Dedifferentiated amniotic fluid mesenchymal stem cell (primary cell): Measurements from ENCODE around the gene FOXM1.

Experiments
- DNase-seq: peaks from one replicate; pipeline ENCODE4 v3.0.0-alpha.2; 2016; ENCODE audit errors: extremely low spot score

Gene FOXM1

GRCh38 chr12:2836574-2836973 is 40.4 kb downstream of the FOXM1 start:
- DNase-seq, result no peak

- DNase-seq, result no peak
These were observed 41.1 kb downstream of the FOXM1 start for GRCh38 chr12:2835691-2836403.

GRCh38 chr12:2834581-2835491 is 42.1 kb downstream of the FOXM1 start, which contains the start of gene NRIP2:
Gene NRIP2, minus strand, starts transcription at chr12:2835035. Its CDS starts 52 bp downstream, at chr12:2834983.
- DNase-seq, result peak; percentile 35

GRCh38 chr12:2833810-2834209 is 43.2 kb downstream of the FOXM1 start:
- DNase-seq, result no peak

GRCh38 chr12:2833327-2833726 is 43.6 kb downstream of the FOXM1 start:
- DNase-seq, result no peak

GRCh38 chr12:2832550-2833127 is 44.3 kb downstream of the FOXM1 start:
- DNase-seq, result no peak

- no peak for DNase-seq
These were observed 47.7 kb downstream of the FOXM1 start for GRCh38 chr12:2829275-2829674.

GRCh38 chr12:2826721-2827515 is 50.1 kb downstream of the FOXM1 start:
- no peak for DNase-seq

GRCh38 chr12:2826036-2826435 is 50.9 kb downstream of the FOXM1 start:
- DNase-seq, result no peak

- no peak for DNase-seq
These were observed 51.8 kb downstream of the FOXM1 start for GRCh38 chr12:2825132-2825531.

- no peak for DNase-seq
These were observed 52.4 kb downstream of the FOXM1 start for GRCh38 chr12:2824541-2824940.

GRCh38 chr12:2823483-2823882 is 53.5 kb downstream of the FOXM1 start:
- DNase-seq, result no peak

- no peak for DNase-seq
These were observed 56.5 kb downstream of the FOXM1 start for GRCh38 chr12:2820432-2820831.

- no peak for DNase-seq
These were observed 57.2 kb downstream of the FOXM1 start for GRCh38 chr12:2819810-2820209.

GRCh38 chr12:2813214-2814185 is 63.5 kb downstream of the FOXM1 start:
- peak; percentile 72 for DNase-seq

GRCh38 chr12:2812290-2813213 is 64.4 kb downstream of the FOXM1 start, which contains the start of gene ITFG2:
Gene ITFG2, plus strand, starts transcription at chr12:2812668. Its CDS starts 93 bp downstream, at chr12:2812761.
- peak; percentile 99 for DNase-seq

GRCh38 chr12:2811801-2812200 is 65.2 kb downstream of the FOXM1 start:
- no peak for DNase-seq
